NCI-H526 treated with DMSO at 0.1 percent for 48 hours (cell line): ENCODE results near the gene GMPPA.

Experiments
- DNase-seq: peaks from one replicate; lab custom pipeline; 2025; lab: John Stamatoyannopoulos, UW

Gene GMPPA

DNA sequence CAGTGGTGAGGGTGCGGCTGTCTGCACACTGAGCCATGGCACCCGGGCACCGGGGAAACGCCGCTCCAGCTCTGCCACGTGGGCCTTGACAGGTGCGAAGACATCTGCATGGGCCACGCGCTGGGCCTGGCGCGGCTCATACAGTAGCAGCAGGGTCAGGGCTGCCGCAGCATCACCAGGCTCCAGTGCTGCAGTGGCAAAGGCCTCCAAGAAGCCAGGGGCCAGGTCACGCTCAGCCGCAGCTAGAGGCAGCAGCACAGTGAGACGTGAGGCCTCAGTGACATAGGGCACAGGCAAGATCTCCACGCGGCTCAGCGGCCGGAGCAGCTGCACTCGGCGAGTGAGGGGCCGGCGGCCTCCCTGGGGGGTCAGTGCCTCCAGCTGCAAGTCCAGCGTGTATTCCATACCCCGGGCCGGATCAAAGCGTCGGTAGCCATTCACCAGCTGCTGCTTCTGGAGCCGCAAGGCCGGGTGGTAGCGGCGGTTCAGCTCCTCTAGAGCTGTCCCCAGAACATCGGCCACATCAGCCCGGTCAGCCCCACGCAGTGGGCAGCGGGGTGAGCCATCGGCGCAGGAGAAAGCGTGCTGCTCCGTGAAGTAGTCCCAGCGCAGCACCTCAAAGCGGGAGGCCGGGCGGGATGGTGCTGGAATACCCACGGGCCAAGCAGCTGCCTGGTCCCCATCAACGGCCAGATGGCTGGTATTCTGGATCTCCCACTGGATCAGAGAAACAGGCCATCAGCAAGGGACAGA lies 41.4 kb downstream of the GMPPA start:
- no peak for DNase-seq

GRCh38 chr2:219540784-219541504 lies 42.3 kb downstream of the GMPPA start:
- DNase-seq: no peak

DNA sequence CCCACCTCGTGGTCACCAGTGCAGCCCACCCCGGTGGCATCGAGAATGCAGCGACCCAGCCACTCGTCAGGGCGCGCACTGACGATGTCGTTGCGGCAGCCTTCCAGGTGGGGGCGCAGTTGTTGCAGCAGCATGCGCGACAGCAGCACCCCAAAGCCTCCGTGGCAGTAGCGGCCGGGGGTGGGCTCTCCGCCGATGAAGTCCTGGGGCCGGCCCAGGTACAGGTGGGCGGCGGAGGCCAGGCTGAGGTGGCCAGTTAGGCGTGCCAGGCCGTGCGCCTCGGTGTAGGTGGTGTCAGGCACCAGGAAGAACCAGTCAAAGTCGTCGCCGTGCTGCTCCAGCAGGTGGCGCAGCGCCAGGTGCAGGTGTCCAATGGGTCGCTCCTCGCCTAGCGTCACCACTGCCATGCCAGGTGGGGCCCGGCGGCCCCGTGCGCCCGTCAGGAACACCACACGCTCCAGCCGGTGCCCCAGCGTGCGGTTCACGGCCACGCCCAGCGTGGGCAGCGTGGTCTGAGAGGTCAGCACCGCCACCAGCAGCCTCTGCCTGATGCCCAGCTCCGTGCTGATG lies 43.0 kb downstream of the GMPPA start:
- peak; percentile 81 for DNase-seq

GRCh38 chr2:219542931-219543595 lies 44.4 kb downstream of the GMPPA start:
- peak; percentile 39 for DNase-seq

DNA sequence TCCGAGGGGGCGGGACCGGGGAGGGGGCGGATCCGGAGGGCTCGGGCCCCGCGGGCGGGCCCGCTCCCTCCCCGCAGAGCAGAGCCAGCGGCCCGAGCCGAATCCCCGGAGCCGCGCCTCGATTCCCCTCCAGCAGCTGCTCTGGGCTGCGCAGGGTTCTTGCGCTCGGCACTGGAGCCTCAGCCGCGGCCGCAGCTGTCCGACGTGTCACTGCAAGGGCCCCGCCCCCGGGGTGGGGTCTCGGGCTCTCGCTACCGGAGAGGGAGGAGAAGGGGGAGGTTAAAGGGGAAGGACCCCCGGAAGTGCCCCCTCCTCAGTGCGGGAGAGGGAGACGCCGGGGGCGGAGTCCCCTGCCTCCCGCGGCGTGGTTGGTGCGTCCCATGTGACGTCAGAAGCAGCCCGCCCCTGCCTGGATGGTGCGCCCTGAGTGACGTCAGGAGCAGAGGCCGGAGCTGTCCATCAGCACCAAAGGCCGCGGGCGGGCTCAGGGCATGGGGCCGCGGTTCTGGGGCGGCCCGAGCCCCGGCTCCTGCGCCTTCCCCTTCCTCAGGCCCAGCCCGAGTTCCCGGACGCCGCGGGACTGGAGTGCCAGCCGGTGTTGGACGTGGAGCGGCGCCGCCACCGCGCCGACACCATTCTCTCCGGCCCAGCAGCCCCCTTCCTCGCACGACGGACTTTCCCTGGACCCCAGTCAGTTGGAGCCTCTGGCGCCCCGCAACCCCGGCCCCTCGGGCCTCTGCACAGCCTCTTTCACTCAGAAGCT lies 45.1 kb downstream of the GMPPA start, which contains the start of the genes CHPF and TMEM198:
Gene CHPF (minus strand): TSS at position 214 of the 763 bp plus-strand sequence. CDS start 271 bp downstream, outside the sequence.
Gene TMEM198 (plus strand): TSS at position 433 of the 763 bp plus-strand sequence. CDS start 700 bp downstream, outside the sequence.
- peak; percentile 91 for DNase-seq

GRCh38 chr2:219544567-219544966 lies 45.9 kb downstream of the GMPPA start:
- no peak for DNase-seq

GRCh38 chr2:219545295-219545942 lies 46.7 kb downstream of the GMPPA start:
- no peak for DNase-seq

GRCh38 chr2:219545943-219546352 lies 47.3 kb downstream of the GMPPA start:
- DNase-seq: no peak

GRCh38 chr2:219547621-219548020 lies 48.9 kb downstream of the GMPPA start:
- DNase-seq: no peak

DNA sequence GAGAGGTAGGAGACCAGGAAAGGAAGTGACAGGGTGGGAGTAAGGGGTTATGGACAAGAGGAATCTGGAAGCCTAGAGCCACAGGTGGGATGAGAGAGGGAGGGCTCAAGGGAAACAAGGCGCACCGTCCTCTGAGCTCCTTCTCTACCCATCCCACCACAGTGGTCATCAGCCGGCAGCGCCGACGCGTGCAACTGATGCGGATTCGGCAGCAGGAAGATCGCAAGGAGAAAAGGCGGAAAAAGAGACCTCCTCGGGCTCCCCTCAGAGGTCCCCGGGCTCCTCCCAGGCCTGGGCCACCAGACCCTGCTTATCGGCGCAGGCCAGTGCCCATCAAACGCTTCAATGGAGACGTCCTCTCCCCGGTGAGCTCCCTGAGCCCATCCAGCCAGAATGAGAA lies 50.3 kb downstream of the GMPPA start:
- no peak for DNase-seq

DNA sequence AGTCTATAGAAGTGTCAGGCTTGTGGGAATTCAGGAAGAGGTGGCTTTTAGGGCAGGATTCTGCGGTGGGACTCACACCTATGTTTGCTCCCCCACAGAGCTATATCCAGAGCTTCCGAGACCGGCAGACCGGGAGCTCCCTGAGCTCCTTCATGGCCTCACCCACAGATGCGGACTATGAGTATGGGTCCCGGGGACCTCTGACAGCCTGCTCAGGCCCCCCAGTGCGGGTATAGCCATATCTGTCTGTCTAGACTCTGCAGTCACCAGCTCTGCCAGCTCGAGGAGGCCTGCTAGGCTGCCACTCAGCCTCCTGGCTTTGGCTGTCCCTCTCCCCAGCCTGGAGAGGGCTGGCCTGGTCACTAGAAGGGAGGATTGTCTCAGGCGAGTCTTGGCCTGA lies 50.9 kb downstream of the GMPPA start:
- DNase-seq: no peak

DNA sequence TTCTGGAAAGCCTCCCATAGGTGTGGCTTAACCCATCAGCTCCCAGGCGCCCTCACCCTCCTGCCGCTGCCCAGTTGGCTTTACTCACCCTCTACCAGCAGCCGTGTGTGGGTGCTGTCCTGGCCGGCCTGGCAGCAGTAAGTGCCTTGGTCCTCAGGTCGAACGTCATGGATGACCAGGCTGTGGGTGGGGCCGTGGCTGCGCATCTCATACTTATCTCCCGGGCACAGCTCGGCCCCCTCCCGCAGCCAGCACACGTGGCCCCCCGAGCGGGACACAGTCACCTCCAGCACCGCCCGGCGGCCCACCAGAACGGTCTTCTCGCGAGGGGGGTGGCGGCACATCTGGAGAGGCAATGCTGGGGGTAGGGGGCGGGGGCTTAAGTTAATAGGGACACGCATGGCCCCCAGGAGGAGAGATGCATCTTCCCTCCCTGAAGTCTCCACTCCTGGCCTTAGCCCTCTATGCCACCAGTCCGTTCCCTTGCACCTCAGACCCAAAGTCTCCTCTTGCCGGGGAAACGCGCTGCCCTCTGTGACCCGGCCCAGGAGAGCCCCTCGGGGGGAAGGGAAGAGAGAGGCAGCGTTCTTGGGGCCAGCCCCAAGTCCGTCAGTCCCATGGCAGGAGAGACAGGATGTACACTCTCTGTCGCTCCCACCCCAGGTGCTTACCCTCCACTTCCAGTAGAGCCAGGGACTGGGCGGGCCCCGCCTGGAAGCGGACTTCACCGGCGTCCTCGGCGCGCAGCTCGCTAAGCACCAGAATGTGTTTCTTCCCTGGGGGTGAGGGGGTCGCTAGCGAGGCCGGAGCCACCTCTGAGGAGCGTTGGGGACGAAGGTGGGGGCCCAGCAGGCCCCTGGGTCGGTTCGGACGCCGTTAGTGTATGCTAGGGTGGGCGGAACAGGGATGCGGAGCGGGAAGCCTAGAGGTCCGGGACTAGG lies 53.0 kb downstream of the GMPPA start:
- peak; percentile 63 for DNase-seq

DNA sequence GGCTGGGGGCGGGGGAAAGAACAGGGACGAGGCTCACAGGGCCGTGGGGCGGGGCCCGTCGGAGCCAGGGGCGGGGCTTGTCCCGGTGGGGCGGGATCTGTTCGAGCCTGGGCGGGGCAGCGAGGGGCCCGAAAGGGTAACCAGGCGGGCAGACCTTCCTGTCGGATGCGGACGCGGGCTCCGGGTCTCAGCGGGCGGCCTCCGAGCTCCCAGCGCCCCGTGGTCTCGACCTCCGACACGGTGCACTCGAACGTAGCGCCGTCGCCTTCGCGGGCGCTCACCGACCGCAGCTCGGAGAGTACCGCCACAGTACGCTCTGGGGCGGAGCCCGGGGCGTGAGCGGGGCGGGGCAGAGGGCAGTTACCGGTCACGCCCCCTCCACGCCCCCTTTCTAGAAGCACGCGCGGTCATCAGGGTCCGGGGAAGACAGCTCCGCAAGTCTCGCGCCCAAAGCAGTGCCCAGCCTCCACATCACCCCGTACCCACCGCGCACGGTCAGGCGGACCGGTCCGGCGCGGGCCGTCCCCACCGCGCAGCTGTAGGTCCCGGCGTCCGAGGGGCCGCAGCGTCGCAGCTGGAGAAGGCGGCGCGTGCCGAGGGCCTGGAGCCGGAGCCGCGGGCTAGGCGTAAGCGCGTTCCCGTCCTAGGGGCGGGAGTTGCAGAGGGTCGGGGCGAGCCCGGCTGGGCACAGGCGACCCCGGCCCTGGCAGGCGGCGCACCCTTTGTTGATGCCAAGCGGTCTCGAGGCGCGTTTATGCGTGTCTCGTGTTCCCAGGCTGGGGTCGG lies 53.9 kb downstream of the GMPPA start:
- peak; percentile 63 for DNase-seq

GRCh38 chr2:219553168-219553417 lies 54.4 kb downstream of the GMPPA start:
- no peak for DNase-seq

DNA sequence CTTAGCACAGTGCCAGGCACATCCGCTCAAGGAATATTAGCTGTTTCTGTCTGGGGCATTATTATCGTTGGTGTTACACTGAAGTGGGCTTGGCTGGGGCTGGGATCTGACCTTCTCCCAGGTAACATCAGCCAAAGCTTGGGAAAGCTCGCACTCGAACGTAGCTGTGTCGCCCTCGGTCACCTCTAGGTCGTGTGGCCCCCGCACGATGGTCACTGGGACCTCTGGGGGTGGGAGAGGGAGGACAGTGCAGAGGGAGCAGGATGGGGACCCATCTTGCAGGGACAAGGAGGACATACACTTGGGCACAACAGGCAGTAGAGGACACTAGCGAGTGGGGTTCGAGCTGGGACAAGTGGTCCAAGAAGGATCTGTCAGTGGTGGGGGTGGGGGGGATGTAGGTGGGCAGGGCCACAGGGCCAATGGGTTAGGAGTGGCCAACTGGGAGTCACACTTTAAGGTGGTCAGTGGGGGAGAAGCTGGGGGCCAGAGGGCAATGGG lies 54.8 kb downstream of the GMPPA start:
- no peak for DNase-seq

GRCh38 chr2:219554350-219554749 lies 55.7 kb downstream of the GMPPA start:
- no peak for DNase-seq

GRCh38 chr2:219555956-219556355 lies 57.3 kb downstream of the GMPPA start:
- no peak for DNase-seq

- no peak for DNase-seq
These were observed 57.7 kb downstream of the GMPPA start for GRCh38 chr2:219556413-219556812.
